ENCODE measurements around the gene CCL26.

- TF ChIP-seq CTCF (IDR thresholded peaks at IDR 0.05) = no peak
- no peak for TF ChIP-seq POLR2A (IDR thresholded peaks at IDR 0.05)
Measured at GRCh38 chr7:75727881-75728593, 44.0 kb downstream of the CCL26 start.
